PC-9 (cell line): ENCODE measurements around the gene ADAMTSL5. TPM values are rescaled to one million over a fixed set of nuclear protein-coding genes. Genes with fewer than 3 reads are reported as not detected.

Experiments used
- BruUV-seq: library from RNA; stranded (reverse); fragments of 400-500 nt; replicated peaks from 2 replicates; lab custom pipeline; 2021; lab: Mats Ljungman, UMichigan
- CTCF ChIA-PET: fragments of 300-600 bp; sonication (Branson Sonifier 250); formaldehyde crosslinking; loops from one replicate; lab custom pipeline; 2022; ENCODE audit warnings: antibody characterized with exemption; lab: Charles Lee
- POLR2A ChIA-PET: fragments of 300-600 bp; sonication (Branson Sonifier 250); formaldehyde crosslinking; loops from one replicate; lab custom pipeline; 2022; ENCODE audit warnings: antibody characterized with exemption; ENCODE audit not compliant: unreplicated experiment; lab: Charles Lee
- DNase-seq, 2 experiments: peaks; one replicate each; pipeline versions ENCODE4 v3.0.0 to v3.0.0-alpha.2; 2015 to 2022; ENCODE audit warnings: mixed read lengths in 1 of 2
- H2AFZ ChIP-seq: fragments of 200-600 bp; sonication (generic); 2 replicates; pipeline ENCODE4 v1.8.1; 2017; ENCODE audit warnings: antibody characterized with exemption
- H3F3A ChIP-seq: fragments of 200-600 bp; sonication (generic); 2 replicates; pipeline ENCODE4 v1.8.1; 2017; ENCODE audit warnings: antibody characterized with exemption, mild to moderate bottlenecking, low read depth; ENCODE audit not compliant: insufficient read depth
- H3K27ac ChIP-seq: fragments of 200-600 bp; sonication (generic); 2 replicates; pipeline ENCODE4 v1.6.1; 2016; ENCODE audit warnings: mixed run types
- H3K27me3 ChIP-seq: fragments of 200-600 bp; sonication (generic); 2 replicates; pipeline ENCODE4 v1.6.1; 2016; ENCODE audit warnings: low read depth, mixed run types; ENCODE audit not compliant: insufficient read depth
- H3K36me3 ChIP-seq: fragments of 200-600 bp; sonication (generic); 2 replicates; pipeline ENCODE4 v1.6.1; 2016; ENCODE audit warnings: low read depth, mixed run types
- H3K4me1 ChIP-seq: fragments of 200-600 bp; sonication (generic); replicated peaks from 2 replicates; pipeline ENCODE4 v1.6.1; 2016; ENCODE audit warnings: mixed run types; ENCODE audit not compliant: insufficient read depth
- H3K4me2 ChIP-seq: fragments of 200-600 bp; sonication (generic); 2 replicates; pipeline ENCODE4 v1.6.1; 2017; ENCODE audit warnings: mixed run types
- H3K4me3 ChIP-seq: fragments of 200-600 bp; sonication (generic); 2 replicates; pipeline ENCODE4 v1.6.1; 2016; ENCODE audit warnings: mixed run types
- H3K79me2 ChIP-seq: fragments of 200-600 bp; sonication (generic); 2 replicates; pipeline ENCODE4 v1.6.1; 2017; ENCODE audit warnings: low read depth, mixed run types
- H3K9me2 ChIP-seq: fragments of 200-600 bp; sonication (generic); 2 replicates; pipeline ENCODE4 v1.8.1; 2017; ENCODE audit warnings: mild to moderate bottlenecking; ENCODE audit not compliant: insufficient read depth
- H3K9me3 ChIP-seq: fragments of 200-600 bp; sonication (generic); 2 replicates; pipeline ENCODE4 v1.8.1; 2016; ENCODE audit warnings: low read depth; ENCODE audit not compliant: insufficient read depth
- H4K20me1 ChIP-seq: fragments of 200-600 bp; sonication (generic); 2 replicates; pipeline ENCODE4 v1.8.1; 2017; ENCODE audit not compliant: insufficient read depth
- EZH2 ChIP-seq: fragments of 200-600 bp; sonication (generic); IDR thresholded peaks from 2 replicates; pipeline ENCODE4 v1.8.0; 2017; ENCODE audit warnings: antibody characterized with exemption, low read depth
- intact Hi-C: fragments of 100-400 bp; cut with micrococcal nuclease; formaldehyde crosslinking; loops from one replicate; pipeline ENCODE4 v1.10.0; 2022; ENCODE audit not compliant: unreplicated experiment
- total RNA-seq: library from RNA; stranded (reverse); gene quantifications from 2 replicates; pipeline ENCODE4 v1.2.3, GENCODE V29; 2021
- TF ChIP-seq, protein P1 (sequence below): fragments of 200-600 bp; sonication (generic); conservative IDR thresholded peaks from 2 replicates; pipeline ENCODE4 v1.6.1; 2017; ENCODE audit warnings: mixed run types, antibody characterized with exemption, mild to moderate bottlenecking, moderate library complexity

The ADAMTSL5 gene
- total RNA-seq, 1 experiment from 2014 or later = 13.6 TPM

DNA sequence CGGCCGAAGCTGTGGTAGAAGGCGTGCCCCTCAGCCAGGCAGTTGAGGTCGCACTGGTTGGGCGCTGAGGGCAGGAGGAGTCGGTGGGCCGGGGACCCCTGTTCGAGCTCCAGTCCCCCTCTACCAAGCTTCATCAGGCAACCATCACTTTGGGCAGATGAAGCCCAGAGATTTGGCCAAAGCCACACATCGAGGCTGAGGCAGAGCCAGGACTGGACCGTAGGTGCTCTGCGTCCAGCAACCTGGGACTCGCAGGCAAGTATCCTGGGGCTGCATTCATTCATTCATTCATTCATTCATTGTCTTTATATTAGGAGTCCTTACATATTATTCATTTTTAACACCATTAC lies 4.3 kb downstream of the ADAMTSL5 start:
- H3K9me3 ChIP-seq = no peaks in the 10 kb centered on the region
- H4K20me1 ChIP-seq = no peaks in the 10 kb centered on the region
- BruUV-seq = no TSS peak
- intact Hi-C loops = no loop called here
- H3F3A ChIP-seq = peaks cover 8% of the 10 kb centered on the region
- POLR2A ChIA-PET = no interaction called here
- H3K36me3 ChIP-seq = no peaks in the 10 kb centered on the region
- no peak overlapping the region for H3K27ac ChIP-seq
- no peaks in the 10 kb centered on the region for H3K9me2 ChIP-seq
- TF ChIP-seq EZH2 = no peak
- TF ChIP-seq, protein P1, sequence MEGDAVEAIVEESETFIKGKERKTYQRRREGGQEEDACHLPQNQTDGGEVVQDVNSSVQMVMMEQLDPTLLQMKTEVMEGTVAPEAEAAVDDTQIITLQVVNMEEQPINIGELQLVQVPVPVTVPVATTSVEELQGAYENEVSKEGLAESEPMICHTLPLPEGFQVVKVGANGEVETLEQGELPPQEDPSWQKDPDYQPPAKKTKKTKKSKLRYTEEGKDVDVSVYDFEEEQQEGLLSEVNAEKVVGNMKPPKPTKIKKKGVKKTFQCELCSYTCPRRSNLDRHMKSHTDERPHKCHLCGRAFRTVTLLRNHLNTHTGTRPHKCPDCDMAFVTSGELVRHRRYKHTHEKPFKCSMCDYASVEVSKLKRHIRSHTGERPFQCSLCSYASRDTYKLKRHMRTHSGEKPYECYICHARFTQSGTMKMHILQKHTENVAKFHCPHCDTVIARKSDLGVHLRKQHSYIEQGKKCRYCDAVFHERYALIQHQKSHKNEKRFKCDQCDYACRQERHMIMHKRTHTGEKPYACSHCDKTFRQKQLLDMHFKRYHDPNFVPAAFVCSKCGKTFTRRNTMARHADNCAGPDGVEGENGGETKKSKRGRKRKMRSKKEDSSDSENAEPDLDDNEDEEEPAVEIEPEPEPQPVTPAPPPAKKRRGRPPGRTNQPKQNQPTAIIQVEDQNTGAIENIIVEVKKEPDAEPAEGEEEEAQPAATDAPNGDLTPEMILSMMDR = no peak
- H3K4me3 ChIP-seq = peak overlapping the region; percentile 44; the same call in 1 of the 2 replicates
- peak overlapping the region; percentile 70 for H3K4me2 ChIP-seq
- no peak overlapping the region for H2AFZ ChIP-seq
- no peaks in the 10 kb centered on the region for H3K79me2 ChIP-seq
- CTCF ChIA-PET = no interaction called here
- H3K27me3 ChIP-seq = no peaks in the 10 kb centered on the region
- no peaks in the 10 kb centered on the region; the same call in 1 of the 2 replicates for H3K4me1 ChIP-seq
- no peak for DNase-seq

DNA sequence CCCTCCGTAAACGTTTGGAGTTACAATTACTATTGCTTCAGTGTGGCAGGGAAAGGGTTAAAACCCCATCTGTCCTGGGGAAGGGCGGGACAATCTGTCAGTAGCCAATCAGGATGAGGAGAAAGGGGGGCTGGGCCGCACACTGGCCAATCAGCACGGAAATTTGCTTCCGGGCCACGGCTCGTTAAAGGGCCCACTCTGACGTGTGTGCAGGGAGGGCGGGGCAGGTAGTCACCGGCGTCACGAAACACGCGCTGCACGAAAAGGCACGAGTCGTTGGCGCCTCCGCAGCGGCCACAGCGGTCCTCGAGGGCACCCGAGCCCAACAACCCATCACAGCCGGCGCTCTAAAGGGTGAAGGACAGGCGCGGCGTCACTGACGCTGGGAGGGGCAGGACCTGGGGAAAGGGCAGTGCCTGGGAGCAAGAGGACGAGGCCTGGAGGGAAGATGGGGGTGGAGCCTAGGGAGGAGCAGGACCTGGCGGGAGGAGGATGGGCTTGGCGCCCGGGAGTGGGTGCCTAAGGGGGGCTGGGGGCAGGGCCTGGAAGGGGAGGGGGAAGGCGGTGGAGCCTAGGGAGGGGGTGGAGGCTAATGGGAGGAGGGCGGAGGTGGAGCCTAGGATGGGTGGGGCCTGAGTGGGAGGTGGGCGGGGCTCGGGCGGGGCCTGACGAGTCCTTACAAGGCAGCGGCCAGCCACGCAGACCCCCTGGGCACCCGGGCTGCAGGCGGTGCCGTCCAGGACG lies 4.9 kb downstream of the ADAMTSL5 start:
- H3K4me1 ChIP-seq = no peaks in the 10 kb centered on the region; the same call in 1 of the 2 replicates
- H3K79me2 ChIP-seq = no peaks in the 10 kb centered on the region
- CTCF ChIA-PET = no interaction called here
- H3K4me2 ChIP-seq = peak overlapping the region; percentile 74
- H2AFZ ChIP-seq = peak overlapping the region; percentile 71; the same call in 1 of the 2 replicates
- H4K20me1 ChIP-seq = no peaks in the 10 kb centered on the region
- peak; percentile 77 to 86 for DNase-seq
- intact Hi-C loops = no loop called here
- no peaks in the 10 kb centered on the region for H3K27me3 ChIP-seq
- H3K27ac ChIP-seq = peak overlapping the region; percentile 44; the same call in 1 of the 2 replicates
- peak overlapping the region; percentile 73 for H3K4me3 ChIP-seq
- TF ChIP-seq EZH2 = no peak
- TF ChIP-seq, protein P1 = no peak
- H3F3A ChIP-seq = peaks cover 8% of the 10 kb centered on the region
- no TSS peak for BruUV-seq
- no peaks in the 10 kb centered on the region for H3K36me3 ChIP-seq
- POLR2A ChIA-PET = no interaction called here
- H3K9me2 ChIP-seq = no peaks in the 10 kb centered on the region
- H3K9me3 ChIP-seq = no peaks in the 10 kb centered on the region

GRCh38 chr19:1507192-1507660 lies 5.6 kb downstream of the ADAMTSL5 start:
- TF ChIP-seq, protein P1 = no peak
- no peak for TF ChIP-seq EZH2
- Histone ChIP-seq H3K4me1 (no peaks in the 10 kb centered on the region; the same call in 1 of the 2 replicates), H3K9me2 (no peaks in the 10 kb centered on the region), H3K4me2 (peak overlapping the region; percentile 74), H3K27me3 (no peaks in the 10 kb centered on the region), H3K36me3 (no peaks in the 10 kb centered on the region), H3K4me3 (peak overlapping the region; percentile 42; the same call in 1 of the 2 replicates), H4K20me1 (no peaks in the 10 kb centered on the region), H3K79me2 (no peaks in the 10 kb centered on the region), H3K27ac (no peak overlapping the region), H3F3A (peaks cover 8% of the 10 kb centered on the region), H2AFZ (no peak overlapping the region), H3K9me3 (no peaks in the 10 kb centered on the region)
- no peak for DNase-seq
- intact Hi-C loops = no loop called here
- CTCF ChIA-PET = no interaction called here
- POLR2A ChIA-PET = no interaction called here
- no TSS peak for BruUV-seq
